NT2/D1 (cell line): Measurements from ENCODE around the gene LIPC.

Experiments used
- DNase-seq: peaks from one replicate; pipeline ENCODE4 v3.0.0-alpha.2; 2011; ENCODE audit warnings: low read depth, low spot score
- H3K27me3 ChIP-seq: 2 replicates; pipeline ENCODE4 v1.6.0; 2011; ENCODE audit warnings: mild to moderate bottlenecking; ENCODE audit not compliant: insufficient read length, insufficient read depth
- H3K36me3 ChIP-seq: 2 replicates; pipeline ENCODE4 v1.6.1; 2011; ENCODE audit warnings: mild to moderate bottlenecking, low read length, mixed read lengths; ENCODE audit not compliant: insufficient read depth, insufficient read length
- H3K4me1 ChIP-seq: 2 replicates; pipeline ENCODE4 v1.5.1; 2011; ENCODE audit not compliant: insufficient read depth, insufficient read length
- H3K4me3 ChIP-seq: 2 replicates; pipeline ENCODE4 v1.5.1; 2011; ENCODE audit warnings: low read depth; ENCODE audit not compliant: insufficient read length
- H3K9ac ChIP-seq: 2 replicates; pipeline ENCODE4 v1.6.0; 2011; ENCODE audit warnings: low read depth; ENCODE audit not compliant: insufficient read length
- H3K9me3 ChIP-seq: 2 replicates; pipeline ENCODE4 v1.5.1; 2011; ENCODE audit warnings: mild to moderate bottlenecking, low read length; ENCODE audit not compliant: insufficient read depth
- SUZ12 ChIP-seq: IDR thresholded peaks from 2 replicates; pipeline ENCODE4 v1.6.1; 2011; ENCODE audit not compliant: insufficient read length, insufficient read depth; ENCODE audit errors: extremely low read depth
- YY1 ChIP-seq: IDR thresholded peaks from 2 replicates; pipeline ENCODE4 v1.6.1; 2011; ENCODE audit not compliant: insufficient read length, insufficient read depth
- ZNF274 ChIP-seq: IDR thresholded peaks from 2 replicates; pipeline ENCODE4 v1.6.1; 2011; ENCODE audit warnings: mild to moderate bottlenecking, low read depth, low read length

The LIPC gene

DNA sequence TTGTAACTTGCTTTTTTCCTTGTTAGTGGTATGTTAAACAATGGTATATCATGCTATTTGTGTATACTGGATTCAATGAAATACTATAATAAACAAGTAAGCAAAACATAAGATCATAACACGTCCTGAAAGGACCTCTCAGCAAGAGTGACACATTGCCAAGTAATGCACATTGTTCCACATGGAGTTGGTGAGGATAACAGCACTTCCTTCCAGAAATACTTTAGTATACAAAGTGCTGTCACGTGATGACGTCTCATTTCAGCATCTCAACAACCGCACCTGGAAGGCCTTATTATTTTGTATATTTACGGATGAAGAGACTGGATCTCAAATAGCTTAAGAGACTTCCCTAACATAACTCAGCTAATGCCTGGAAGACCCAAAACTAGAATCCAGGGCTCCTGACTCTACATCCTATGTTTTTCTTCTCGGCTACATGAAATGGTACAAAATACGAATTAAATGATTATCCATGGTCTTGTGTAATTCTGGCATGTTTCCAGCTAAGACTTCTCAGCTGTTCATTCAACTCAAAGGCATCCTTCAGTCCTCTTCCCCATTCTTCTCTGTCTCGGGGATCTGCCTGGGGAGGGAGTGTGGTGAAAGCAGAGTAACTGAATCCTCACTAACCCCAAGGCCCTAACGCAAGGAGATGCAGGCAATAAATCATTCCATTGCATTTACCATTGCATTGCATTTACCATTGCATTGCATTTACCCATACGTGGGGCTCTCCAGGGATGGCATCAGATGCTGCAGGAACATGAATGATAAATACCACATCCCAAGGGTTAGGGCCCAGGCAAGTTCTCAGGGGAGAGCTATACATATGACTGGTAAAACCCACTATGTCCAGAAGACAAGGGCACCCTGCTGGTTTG is 79.2 kb downstream of the LIPC start:
- Histone ChIP-seq H3K4me1 (no peaks in the 10 kb centered on the region), H3K36me3 (no peaks in the 10 kb centered on the region), H3K27me3 (no peaks in the 10 kb centered on the region), H3K9me3 (no peaks in the 10 kb centered on the region), H3K4me3 (no peak overlapping the region), H3K9ac (no peak overlapping the region)
- TF ChIP-seq YY1 (no peak), SUZ12 (no peak), ZNF274 (no peak)
- no peak for DNase-seq

DNA sequence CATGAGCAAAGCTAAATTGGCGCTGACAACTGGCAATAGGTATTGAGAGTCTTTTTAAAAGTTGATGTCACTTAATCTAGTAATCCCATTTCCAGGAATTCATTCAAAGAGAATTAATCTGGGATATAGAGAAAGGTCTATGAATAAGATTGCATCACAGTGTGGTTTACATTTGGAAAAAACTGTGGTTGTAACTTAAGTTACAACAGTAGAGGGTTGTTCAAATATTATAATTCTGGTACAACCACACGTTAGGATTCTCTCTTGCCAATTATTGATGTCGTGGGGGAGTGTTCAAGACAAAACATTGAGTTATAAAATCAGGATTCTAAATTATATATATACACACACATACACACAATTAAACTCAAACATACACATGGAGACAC is 79.8 kb downstream of the LIPC start:
- Histone ChIP-seq H3K4me3 (no peak overlapping the region), H3K27me3 (no peaks in the 10 kb centered on the region), H3K4me1 (no peaks in the 10 kb centered on the region), H3K36me3 (no peaks in the 10 kb centered on the region), H3K9me3 (no peaks in the 10 kb centered on the region), H3K9ac (no peak overlapping the region)
- DNase-seq: no peak
- TF ChIP-seq YY1: no peak
- no peak for TF ChIP-seq ZNF274
- TF ChIP-seq SUZ12: no peak

DNA sequence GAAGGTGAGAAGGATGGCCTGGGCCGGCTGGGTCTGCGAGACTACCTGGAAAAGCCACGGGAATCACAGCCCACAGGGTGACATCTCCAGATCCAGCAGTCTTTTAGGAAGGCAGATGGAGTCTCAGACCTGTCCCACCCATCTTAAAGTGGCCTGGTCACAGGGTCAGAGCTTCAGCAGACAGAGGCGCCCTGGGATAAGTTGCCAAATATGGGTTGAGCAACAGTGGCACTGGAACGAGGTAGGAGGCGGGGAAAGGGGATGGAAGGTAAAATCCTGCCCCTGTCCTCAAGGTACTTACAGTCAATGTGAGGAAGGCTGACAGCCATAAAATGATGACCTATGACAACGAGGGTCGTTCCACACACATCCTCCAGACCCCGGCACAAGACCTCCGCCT is 80.7 kb downstream of the LIPC start:
- no peaks in the 10 kb centered on the region for H3K36me3 ChIP-seq
- no peak for DNase-seq
- H3K27me3 ChIP-seq: no peaks in the 10 kb centered on the region
- no peak overlapping the region for H3K9ac ChIP-seq
- no peak for TF ChIP-seq SUZ12
- no peak for TF ChIP-seq YY1
- no peak for TF ChIP-seq ZNF274
- H3K4me1 ChIP-seq: no peaks in the 10 kb centered on the region
- H3K4me3 ChIP-seq: no peak overlapping the region
- H3K9me3 ChIP-seq: no peaks in the 10 kb centered on the region

DNA sequence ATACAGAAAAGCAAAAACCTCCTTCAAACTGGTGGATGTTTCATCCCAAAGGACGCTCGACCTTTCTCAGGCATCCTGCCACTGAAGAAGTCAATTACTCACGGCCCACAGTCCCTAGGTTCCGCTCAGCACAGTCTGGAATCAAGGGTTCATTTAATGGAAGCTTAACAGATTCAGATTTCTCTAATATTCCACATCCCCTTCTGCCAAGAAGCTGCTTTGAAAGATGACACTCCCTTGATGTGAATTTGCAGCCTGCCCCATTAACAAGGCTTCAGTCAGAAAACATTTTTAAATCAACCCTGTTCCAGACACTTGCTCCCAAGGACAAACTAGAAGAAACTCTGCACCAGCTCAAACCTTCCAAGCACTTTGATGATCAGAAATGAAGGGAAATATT is 81.2 kb downstream of the LIPC start:
- no peaks in the 10 kb centered on the region for H3K9me3 ChIP-seq

DNA sequence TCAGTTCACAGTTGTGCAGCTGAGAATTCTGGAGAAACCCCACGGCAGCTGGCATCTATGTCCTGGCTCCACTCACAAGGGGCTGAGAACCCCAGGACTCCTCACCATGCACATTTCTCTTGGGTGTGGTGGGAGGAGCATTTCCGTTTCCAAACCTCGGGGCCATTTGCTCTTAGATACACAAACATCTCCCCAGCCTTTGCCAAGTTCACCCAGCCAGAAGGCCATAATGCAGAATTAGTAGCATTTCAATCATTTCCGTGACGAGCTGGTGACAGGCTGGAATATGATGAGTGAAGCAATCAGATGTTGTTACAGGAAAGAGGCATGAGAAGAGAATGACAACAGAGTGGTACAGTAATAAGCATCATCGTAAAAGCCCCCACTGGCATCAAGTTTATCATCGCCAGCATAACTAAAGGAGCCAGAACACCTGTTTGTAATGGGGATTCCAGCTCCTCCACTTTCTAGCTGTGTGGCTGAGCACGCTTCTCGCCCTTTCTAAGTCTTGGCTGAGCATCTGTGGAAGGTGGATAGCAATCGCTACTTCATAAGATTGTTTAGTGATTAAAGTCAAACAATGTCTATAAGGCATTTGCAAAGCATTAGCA is 82.0 kb downstream of the LIPC start:
- no peaks in the 10 kb centered on the region for H3K4me1 ChIP-seq

More for the DNA sequence above, 81.2 kb downstream of the LIPC start:
- Histone ChIP-seq H3K36me3 (no peaks in the 10 kb centered on the region), H3K9ac (no peak overlapping the region), H3K4me3 (no peak overlapping the region), H3K4me1 (no peaks in the 10 kb centered on the region), H3K27me3 (no peaks in the 10 kb centered on the region)
- DNase-seq: no peak
- no peak for TF ChIP-seq SUZ12
- TF ChIP-seq ZNF274: no peak
- TF ChIP-seq YY1: no peak

DNA sequence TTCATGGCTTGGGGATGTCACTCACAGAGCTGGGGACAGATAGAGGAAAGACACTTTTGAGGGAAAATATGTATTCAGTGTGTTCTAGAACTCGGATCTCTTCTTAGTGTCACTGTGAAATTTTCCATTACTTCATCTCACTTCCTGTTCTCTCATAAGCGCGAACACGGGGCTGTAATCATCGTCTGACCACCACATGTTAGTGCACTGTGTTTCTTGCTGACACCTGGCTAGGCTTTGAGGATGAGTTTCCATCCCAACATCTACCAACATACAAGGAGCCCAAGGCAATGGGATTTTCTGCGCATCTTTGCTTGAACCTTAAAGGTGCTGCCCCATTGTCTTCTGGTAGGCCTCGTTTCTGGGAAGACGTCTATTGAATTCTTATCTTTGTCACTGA is 84.0 kb downstream of the LIPC start:
- no peak for DNase-seq
- no peak for TF ChIP-seq YY1
- TF ChIP-seq SUZ12: no peak
- no peak for TF ChIP-seq ZNF274
- Histone ChIP-seq H3K36me3 (no peaks in the 10 kb centered on the region), H3K9ac (no peak overlapping the region), H3K4me3 (no peak overlapping the region), H3K4me1 (no peaks in the 10 kb centered on the region), H3K9me3 (no peaks in the 10 kb centered on the region), H3K27me3 (no peaks in the 10 kb centered on the region)

More for the DNA sequence above, 82.0 kb downstream of the LIPC start:
- H3K36me3 ChIP-seq: no peaks in the 10 kb centered on the region
- H3K9me3 ChIP-seq: no peaks in the 10 kb centered on the region
- TF ChIP-seq ZNF274: no peak
- TF ChIP-seq YY1: no peak
- TF ChIP-seq SUZ12: no peak
- DNase-seq: no peak
- H3K27me3 ChIP-seq: no peaks in the 10 kb centered on the region
- H3K9ac ChIP-seq: no peak overlapping the region
- H3K4me3 ChIP-seq: no peak overlapping the region

DNA sequence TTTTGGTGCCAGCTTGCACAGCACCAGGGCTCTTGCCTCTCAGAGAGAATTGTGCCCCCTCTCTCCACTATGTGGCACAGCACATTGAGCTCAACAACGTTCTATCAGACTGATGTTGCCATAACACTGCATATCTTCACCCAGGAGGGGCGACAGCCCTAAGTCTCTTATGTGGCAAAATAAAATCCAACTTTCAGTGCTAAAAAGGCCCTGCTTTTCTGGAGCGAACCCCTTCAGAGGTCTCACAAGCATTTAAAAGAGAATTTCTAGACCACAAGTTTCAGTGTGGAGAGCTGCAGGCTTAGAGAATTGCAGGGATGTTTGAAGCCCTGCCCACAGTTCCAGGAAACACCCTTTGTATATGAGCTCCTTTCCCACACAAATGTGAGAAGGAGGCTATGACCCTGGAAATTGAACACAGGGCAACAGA is 85.5 kb downstream of the LIPC start:
- no peaks in the 10 kb centered on the region for H3K4me1 ChIP-seq
- H3K36me3 ChIP-seq: no peaks in the 10 kb centered on the region
- no peak for DNase-seq
- no peaks in the 10 kb centered on the region for H3K9me3 ChIP-seq
- H3K9ac ChIP-seq: no peak overlapping the region
- no peak overlapping the region for H3K4me3 ChIP-seq
- TF ChIP-seq YY1 (no peak), SUZ12 (no peak), ZNF274 (no peak)
- no peaks in the 10 kb centered on the region for H3K27me3 ChIP-seq
